M059J (cell line): ENCODE measurements around the gene OR2L8. TPM values are rescaled to one million over a fixed set of nuclear protein-coding genes. Genes with fewer than 3 reads are reported as not detected.

Experiments
- DNase-seq: peaks from one replicate; pipeline ENCODE4 v3.0.0-alpha.2; 2012; ENCODE audit warnings: low read depth
- total RNA-seq: library from RNA; depleted of rRNA; stranded (reverse); fragments of >200 nt; shearing (Covaris generic); gene quantifications from 2 replicates; pipeline ENCODE4 v1.2.3, GENCODE V29; 2014; rRNA removed

OR2L8 gene
- total RNA-seq, 1 experiment from 2014 or later, result not detected

DNA sequence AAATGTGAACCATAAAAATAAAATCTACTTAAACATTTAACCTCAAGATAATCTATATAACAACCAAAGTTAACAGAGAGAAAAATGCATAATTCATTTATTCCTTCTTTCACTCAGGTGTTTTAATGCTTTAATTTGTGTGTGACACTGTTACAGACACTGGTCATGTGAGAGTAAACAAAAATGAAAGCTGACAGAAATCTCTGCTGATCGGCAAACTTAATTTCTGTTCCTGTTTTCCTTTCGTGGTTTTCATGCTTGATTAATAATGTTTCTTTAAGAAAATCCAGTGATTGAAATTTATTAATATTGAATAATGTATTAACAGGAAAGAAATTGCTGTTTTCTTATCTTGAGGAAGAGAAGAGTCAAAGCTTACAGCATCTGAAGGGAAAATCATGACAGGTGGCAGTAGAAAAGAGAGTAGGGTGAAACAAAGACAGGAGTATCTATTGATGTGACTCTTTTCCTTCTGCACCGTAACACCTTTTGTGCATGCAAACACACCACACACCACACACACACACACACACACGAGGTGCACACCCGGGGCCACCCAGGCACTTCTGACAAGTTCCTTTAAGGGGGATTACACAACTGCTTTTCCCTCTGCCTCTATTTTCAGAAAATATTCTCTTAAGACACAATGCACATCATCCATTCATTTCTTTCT is 18.0 kb downstream of the OR2L8 start:
- no peak for DNase-seq

- no peak for DNase-seq
These were observed 44.3 kb downstream of the OR2L8 start for GRCh38 chr1:247992986-247993385.

DNA sequence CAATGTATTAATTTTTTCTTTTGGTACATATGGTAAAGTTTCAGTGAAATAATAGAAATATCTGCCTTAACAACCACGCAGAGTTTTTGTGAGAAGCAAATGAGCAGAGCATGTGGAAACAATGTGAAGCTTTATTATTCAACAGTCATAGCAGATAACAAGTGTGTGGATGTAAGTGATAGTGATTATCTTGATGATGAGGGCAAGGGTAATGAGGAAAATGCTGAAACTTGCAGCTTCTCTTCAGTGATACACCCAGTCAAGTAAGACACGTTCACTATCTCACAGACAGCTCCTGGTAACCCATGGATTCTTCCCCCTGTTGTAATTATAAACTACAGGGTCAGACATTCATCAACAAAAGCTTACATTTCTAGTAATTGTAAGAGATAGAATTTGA is 50.2 kb downstream of the OR2L8 start:
- no peak for DNase-seq

Other genes starting within 250 kb of the OR2L8 start
- gene OR6F1, start 232.2 kb upstream of the OR2L8 start, total RNA-seq, result not detected in 2 replicates
- gene OR14K1, start 210.2 kb upstream of the OR2L8 start, total RNA-seq, result not detected in 2 replicates
- gene OR14A2, start 200.7 kb upstream of the OR2L8 start, total RNA-seq, result not detected in 2 replicates
- not detected in 2 replicates for gene OR1C1, start 188.3 kb upstream of the OR2L8 start, total RNA-seq
- gene OR14A16, start 124.7 kb upstream of the OR2L8 start, total RNA-seq, result not detected in 2 replicates
- gene OR11L1, start 107.0 kb upstream of the OR2L8 start, total RNA-seq, result not detected in 2 replicates
- not detected in 2 replicates for gene TRIM58, start 91.7 kb upstream of the OR2L8 start, total RNA-seq
- gene OR2W3, start 53.3 kb upstream of the OR2L8 start, total RNA-seq, result not detected in 2 replicates
- gene OR2T8, start 28.6 kb upstream of the OR2L8 start, total RNA-seq, result not detected in 2 replicates
- gene OR2AJ1, start 24.0 kb upstream of the OR2L8 start, total RNA-seq, result not detected in 2 replicates
- gene OR2AK2, start 16.4 kb downstream of the OR2L8 start, total RNA-seq, result not detected in 2 replicates
- gene OR2L5, start 64.8 kb downstream of the OR2L8 start, total RNA-seq, result not detected in 2 replicates
- not detected in 2 replicates for gene OR2L2, start 81.2 kb downstream of the OR2L8 start, total RNA-seq
- gene OR2L3, start 98.0 kb downstream of the OR2L8 start, total RNA-seq, result not detected in 2 replicates
- not detected in 2 replicates for gene OR2L13, start 146.3 kb downstream of the OR2L8 start, total RNA-seq
- gene OR2M5, start 196.3 kb downstream of the OR2L8 start, total RNA-seq, result not detected in 2 replicates
- gene OR2M2, start 226.0 kb downstream of the OR2L8 start, total RNA-seq, result not detected in 2 replicates
- not detected in 2 replicates for gene OR2M3, start 248.4 kb downstream of the OR2L8 start, total RNA-seq